T-helper 9 cell (primary cell): Measurements from ENCODE around the gene FAM76A.
"Not testable (repeated sequence)": the region's sequence is repeated elsewhere in the genome, so short reads cannot be mapped to it uniquely, and the experiment has no call there.

Experiments
- DNase-seq: peaks from one replicate; pipeline ENCODE4 v3.0.0-alpha.2; 2020

The FAM76A gene

DNA sequence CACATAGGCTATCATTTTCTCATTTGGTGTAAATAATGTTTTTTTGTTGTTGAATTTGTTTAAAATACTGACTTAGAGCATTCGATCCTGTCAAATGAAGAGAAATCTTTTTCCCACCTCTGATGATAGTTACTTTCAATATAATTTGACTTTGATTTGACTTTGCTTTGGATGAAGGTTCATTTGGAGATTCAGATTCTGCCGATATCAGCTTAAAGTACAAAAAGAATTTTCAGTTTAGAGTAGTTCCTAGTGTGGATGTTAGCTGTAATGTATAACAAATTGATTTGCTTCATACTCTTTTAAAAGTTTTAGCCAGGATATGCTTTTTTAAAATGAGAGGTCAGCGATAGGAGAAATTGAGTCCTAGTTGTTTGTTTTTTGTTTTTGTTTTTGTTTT, 57.2 kb downstream of the FAM76A start:
- no peak for DNase-seq

DNA sequence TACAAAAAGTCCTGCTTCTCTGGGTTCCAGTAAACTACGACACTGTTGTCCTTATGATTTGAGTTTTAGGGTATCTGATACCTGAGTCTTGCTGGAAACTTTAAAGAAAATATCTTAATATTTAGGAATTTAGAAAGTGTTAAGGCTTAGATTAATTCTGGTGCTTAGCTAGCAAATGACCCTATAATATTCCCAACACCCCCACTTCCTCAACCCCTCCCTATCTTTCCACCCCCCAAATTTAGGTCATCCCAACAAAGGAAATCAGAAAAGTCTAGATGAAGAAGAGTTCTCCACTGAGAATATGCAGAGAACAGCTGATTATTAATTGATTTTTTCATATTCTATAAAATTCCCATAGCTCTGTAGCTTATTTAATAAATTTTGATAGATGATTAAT, 58.9 kb downstream of the FAM76A start:
- DNase-seq, result no peak

DNA sequence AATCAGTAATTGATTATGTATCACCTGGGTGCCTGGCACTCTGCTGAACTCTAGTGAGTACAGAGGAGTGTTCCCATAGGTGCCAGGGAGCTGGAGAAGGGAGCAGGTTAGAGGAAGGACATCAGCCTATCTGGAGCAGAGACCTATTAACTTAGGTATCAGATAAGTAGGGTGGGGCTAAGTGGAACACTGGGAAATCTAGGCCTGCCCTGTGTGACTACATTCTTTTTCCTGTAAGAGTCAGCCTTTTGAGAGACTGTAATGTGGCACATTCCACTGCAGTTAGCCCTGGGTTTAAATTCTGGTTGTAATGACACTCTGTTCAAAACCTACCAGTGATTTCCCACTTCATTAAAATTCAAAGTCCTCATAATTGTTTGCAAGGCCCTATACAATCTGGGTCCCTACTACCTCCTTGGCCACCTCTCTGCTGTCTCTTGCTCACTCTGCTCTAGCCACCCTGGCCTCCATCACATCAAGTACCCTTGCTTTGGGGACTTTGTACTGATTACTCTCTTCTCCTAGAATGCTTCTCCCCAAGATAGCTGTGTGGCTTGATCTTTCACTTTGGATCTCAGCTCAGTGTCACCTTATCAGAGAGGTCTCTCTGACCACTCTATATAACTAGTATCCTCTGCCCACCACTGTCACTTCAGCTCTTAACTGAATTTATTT, 60.2 kb downstream of the FAM76A start:
- no peak for DNase-seq

DNA sequence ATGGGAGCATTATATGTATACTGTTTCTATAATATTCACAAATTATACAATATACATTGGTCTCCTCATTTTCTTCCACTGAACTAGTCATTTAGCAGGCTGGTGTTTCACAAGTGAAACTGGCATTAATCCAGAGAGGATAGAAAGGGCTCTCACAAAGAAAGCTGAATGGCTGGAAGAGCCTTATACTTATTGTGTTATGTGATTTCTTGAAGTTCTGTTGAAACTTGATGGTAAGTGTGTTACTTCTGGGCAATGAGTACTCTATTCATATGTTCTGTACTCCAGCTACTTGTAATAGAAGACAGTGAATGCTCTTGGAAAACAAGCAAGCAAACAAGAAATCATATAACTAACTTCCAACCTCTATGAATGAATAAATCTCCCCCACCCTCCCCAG, 62.1 kb downstream of the FAM76A start:
- no peak for DNase-seq

DNA sequence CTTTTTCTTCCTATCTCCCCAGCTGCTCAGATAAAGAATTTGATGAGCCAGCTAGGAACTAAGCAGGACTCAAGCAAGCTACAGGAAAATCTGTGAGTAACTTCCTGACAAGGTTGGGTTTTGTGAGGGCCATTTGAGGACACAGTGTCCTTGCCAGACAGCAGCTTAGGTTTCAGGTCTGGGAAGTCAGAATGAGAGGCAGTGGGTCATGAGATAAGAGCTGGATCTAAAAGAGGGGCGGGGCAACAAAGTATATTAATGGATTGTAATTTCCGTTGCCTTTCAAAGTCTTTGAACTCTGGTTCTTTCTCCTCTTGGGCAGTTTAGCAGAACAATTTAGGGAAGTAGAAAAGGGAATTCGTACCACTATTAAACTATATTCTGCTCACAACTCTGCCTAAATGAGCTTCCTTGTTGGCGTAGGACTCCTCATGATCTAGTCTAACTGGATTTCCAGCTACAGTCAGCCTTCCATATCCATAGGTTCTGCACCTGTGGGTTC, 63.8 kb downstream of the FAM76A start:
- DNase-seq, result no peak

DNA sequence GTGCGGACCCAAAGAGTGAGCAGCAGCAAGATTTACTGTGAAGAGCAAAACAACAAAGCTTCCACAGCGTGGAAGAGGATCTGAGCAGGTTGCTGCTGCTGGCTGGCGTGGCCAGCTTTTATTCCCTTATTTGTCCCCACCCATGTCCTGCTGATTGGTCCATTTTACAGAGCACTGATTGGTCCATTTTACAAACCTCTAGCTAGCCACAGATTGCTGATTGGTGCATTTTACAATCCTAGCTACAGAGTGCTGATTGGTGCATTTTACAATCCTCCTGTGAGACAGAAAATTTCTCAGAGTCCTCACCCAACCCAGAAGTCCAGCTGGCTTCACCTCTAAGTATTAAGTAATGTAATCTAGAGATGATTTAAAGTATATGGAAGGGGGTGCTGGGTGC, 64.5 kb downstream of the FAM76A start:
- not testable (repeated sequence) for DNase-seq

DNA sequence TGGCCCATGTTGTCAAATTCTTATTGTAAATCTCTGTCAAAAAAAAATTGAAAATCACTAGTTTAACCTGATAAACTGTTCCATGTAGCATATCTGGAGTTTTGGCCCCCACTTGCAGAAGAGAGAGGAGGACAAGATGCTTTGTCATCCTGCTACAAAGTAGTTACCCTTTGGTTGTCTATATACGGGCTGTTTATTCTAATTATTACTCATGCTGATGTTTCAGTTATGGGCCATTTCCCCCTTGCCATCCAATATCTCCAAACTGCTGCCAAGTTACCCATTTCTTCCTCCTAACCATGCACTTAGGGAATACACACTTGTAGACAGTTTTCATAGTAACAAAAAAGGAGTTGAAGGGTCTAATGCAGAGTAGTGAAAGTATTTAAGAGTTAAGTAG, 69.8 kb downstream of the FAM76A start:
- DNase-seq, result no peak

DNA sequence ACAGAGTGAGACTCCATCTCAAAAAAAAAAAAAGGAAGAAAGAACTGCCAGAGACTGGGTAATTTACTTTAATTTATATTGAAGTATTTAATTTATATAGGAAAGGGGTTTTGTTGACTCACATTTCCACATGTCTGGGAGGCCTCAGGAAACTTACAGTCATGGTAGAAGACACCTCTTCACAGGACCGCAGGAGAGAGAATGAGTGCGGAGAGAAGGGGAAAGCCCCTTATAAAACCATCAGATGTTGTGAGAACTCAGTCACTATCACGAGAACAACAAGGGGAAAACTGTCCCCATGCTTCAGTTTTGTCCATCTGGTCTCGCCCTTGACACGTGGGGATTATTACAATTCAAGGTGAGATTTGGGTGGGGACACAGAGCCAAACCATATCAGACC, 79.0 kb downstream of the FAM76A start:
- DNase-seq, result no peak

DNA sequence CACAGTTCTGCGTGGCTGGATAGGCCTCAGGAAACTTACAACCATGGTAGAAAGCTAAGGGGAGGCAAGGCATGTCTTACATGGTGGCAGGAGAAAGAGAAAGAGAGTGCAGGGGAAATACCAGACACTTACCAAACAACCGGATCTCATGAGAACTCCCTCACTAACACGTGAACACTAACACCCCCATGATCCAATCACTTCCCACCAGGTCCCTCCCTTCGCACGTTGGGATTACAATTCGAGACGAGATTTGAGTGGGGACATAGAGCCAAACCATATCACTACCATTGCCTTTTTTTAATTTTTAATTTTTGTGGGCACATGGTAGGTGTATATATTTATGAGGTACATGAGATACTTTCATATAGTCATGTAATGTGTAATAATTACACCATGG, 81.0 kb downstream of the FAM76A start:
- DNase-seq, result no peak

DNA sequence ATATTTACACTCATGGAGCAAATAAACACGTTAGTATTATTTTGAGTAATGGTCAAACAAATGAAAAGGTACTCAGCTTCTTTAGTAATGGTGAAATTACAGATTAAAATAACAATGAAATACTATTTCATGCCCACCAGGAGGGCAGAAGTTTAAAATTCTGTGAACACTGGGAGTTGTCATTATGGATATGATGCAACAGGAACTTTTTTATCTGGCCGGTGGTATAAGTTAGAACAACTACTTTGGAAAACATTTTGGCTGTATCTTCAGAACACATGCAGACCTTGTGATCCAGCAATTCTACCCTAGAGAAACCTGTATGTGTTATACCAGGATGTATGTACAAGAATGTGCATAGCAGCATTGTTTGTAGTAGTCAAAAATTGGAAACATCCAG, 81.6 kb downstream of the FAM76A start:
- DNase-seq, result no peak

DNA sequence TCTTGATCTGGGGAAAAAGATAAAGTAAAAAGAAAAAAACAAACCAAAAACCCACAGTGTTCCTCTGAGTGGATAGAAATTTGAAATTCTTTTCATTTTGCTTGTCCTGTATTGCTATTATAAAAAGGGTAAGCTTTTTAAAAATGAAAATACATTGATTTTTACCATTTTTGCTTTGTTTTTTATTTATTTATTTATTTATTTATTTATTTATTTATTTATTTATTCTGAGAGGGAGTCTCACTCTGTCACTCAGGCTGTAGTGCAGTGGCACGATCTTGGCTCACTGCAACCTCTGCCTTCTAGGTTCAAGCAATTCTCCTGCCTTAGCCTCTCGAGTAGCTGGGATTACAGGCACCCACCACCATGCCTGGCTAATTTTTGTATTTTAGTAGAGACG, 82.4 kb downstream of the FAM76A start:
- DNase-seq, result not testable (repeated sequence)

DNA sequence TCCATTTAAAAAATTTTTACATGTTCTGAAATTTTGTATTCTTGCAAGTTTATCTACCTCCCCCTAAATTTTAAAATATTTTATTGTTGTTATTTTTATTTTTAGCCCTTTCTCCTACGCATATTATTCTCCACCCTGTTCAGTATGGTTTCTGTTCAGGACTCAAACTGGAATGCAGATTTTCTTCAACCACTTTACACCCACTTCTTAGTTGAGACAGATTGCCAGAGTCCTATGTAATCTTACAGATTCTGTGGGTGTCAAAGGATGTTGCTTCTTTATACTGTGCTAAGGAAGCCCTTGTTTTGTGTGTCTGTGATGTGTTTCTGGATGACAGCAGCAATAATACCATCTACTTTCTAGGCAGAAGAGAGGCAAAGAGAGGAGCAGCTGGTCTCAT, 84.1 kb downstream of the FAM76A start:
- no peak for DNase-seq

DNA sequence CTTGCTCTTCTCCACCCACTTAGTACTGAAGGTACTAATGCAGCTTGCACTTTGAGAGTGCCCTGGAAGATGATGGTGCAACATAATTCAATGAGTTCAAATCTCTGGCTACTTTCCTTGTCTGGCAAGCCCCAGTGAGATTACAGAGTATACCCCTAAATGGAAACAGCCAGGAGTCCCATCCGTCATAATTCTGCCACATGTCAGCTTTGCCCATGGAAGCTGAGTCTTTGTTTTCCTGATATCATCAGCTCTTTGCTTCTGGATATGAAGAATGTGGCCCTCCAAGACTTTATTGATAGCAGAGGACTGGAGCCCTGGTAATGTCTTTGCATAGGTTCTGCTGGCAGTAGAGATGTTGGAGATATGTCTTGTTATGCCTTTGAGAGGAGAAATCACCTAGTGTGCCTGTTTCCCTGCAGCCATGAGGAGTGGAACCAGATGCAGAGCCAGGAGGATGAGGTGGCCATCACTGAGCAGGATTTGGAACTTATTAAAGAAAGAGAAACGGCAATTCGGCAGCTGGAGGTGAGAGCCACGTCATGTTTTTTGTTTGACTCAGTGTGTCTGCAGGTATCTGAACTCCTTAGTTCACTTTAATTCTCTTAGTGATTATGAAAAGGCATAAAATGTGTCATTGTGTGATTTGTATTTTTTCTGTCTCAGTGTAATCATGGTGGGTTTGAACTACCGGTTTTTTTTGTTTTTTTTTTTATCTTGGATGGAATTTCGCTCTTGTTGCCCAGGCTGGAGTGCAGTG, 86.2 kb downstream of the FAM76A start:
- DNase-seq, result no peak
